MV-4-11 (cell line): ENCODE results near the gene DERL3.
A peak's percentile ranks its signal among the peaks of the same experiment; 100 is the strongest.

ENCODE experiments used
- DNase-seq: peaks from one replicate; lab custom pipeline; 2025; lab: John Stamatoyannopoulos, UW

The DERL3 gene

GRCh38 chr22:23831261-23831660 is 7.5 kb downstream of the DERL3 start:
- no peak for DNase-seq

- no peak for DNase-seq
Measured at GRCh38 chr22:23829845-23830372, 8.9 kb downstream of the DERL3 start.

GRCh38 chr22:23828800-23829680 is 9.8 kb downstream of the DERL3 start:
- DNase-seq, result no peak

- no peak for DNase-seq
Measured at GRCh38 chr22:23827351-23827995, 11.3 kb downstream of the DERL3 start.

GRCh38 chr22:23826510-23827350 is 12.1 kb downstream of the DERL3 start:
- no peak for DNase-seq

- no peak for DNase-seq
Measured at GRCh38 chr22:23825246-23825905, 13.4 kb downstream of the DERL3 start.

- DNase-seq, result no peak
Measured at GRCh38 chr22:23824476-23825245, 14.1 kb downstream of the DERL3 start.

GRCh38 chr22:23823331-23823791 is 15.4 kb downstream of the DERL3 start:
- no peak for DNase-seq

GRCh38 chr22:23822101-23822671 is 16.6 kb downstream of the DERL3 start:
- DNase-seq, result no peak

GRCh38 chr22:23820748-23821211 is 18.0 kb downstream of the DERL3 start:
- DNase-seq, result peak; percentile 71

- no peak for DNase-seq
Measured at GRCh38 chr22:23818541-23818940, 20.3 kb downstream of the DERL3 start.

- no peak for DNase-seq
Measured at GRCh38 chr22:23817146-23817545, 21.7 kb downstream of the DERL3 start.

GRCh38 chr22:23816156-23816976 is 22.4 kb downstream of the DERL3 start:
- DNase-seq, result no peak

GRCh38 chr22:23815541-23816155 is 23.2 kb downstream of the DERL3 start:
- DNase-seq, result peak; percentile 56

GRCh38 chr22:23812378-23812777 is 26.4 kb downstream of the DERL3 start:
- no peak for DNase-seq

GRCh38 chr22:23806837-23807236 is 32.0 kb downstream of the DERL3 start:
- no peak for DNase-seq

- DNase-seq, result peak; percentile 71
Measured at GRCh38 chr22:23804781-23805291, 34.0 kb downstream of the DERL3 start.

GRCh38 chr22:23803001-23803819 is 35.6 kb downstream of the DERL3 start:
- no peak for DNase-seq
